ENCODE results near the gene FEZF1. TPM values are rescaled to one million over a fixed set of nuclear protein-coding genes. Genes with fewer than 3 reads are reported as not detected.

The FEZF1 gene
- total RNA-seq, 1 experiment from 2014 or later = not detected

DNA sequence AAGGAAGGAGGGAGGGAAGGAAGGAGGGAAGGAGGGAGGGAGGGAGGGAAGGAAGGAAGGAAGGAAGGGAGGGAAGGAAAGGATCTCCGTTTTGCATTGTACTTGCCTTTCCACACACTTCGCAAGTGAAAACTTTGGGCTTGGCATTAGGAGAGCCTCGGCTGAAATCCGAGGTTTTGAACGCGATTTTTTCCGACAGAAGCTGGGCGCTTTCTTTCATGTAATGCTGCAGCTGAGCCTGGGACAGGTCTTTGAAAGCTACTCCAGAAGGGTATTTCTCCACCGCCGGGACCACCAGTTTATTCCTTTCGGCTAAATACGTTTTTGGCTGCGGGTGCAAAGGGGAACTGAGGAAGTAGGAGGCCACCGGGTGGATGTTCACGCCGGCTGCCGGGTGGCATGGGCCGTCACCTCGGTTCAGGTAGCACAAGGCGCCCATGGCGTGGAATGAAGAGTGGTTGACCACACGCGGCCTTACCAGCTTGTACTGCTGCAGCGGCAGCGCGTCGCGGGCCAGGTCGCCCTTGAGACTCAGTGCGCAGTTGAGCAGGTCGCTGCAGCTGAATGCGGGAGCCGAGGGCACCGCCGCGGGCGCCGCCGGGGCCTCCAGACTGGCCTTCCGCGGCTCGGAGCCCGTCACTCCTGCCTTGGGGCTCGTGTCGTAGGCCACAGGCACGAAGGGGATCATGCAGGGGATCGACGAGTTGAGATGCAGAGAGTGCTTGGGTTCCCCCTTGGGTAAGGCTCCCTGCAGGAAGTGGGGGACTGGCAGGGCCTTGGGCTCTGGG, 825 bp downstream of the FEZF1 start:
- intact Hi-C loops (cut with micrococcal nuclease; ENCODE audit: unreplicated experiment) = no loop called here
- ATAC-seq (0 out of 2 replicates have a peak, but pooled peaks have one; percentile 23), DNase-seq (ENCODE audit: low read depth, low spot score) (no peak)
- Histone ChIP-seq H3K27me3 (ENCODE audit: control insufficient read depth, insufficient read depth, low read length) (peaks cover 49% of the 10 kb centered on the region), H3K9me3 (ENCODE audit: control insufficient read depth, insufficient read depth, low read depth, low read length) (no peaks in the 10 kb centered on the region), H3K4me1 (ENCODE audit: control insufficient read depth, insufficient read depth, low read length) (peaks cover 5% of the 10 kb centered on the region), H3K36me3 (ENCODE audit: control insufficient read depth, insufficient read depth, low read length) (peaks cover 4% of the 10 kb centered on the region; the same call in 1 of the 2 replicates), H3K4me3 (ENCODE audit: low read depth in 2 of 2, low read length in 2 of 2) (no peak overlapping the region), H3K27ac (ENCODE audit: low read length) (no peak overlapping the region)
- POLR2A ChIA-PET = no interaction called here
- CTCF ChIA-PET = no interaction called here
- in situ Hi-C loops (cut with HindIII; ENCODE audit: low pct_unique_long_range_greater_than_20kb, low sequenced_read_pairs) = no loop called here
- BruUV-seq (replicated peaks) = no TSS peak
- TF ChIP-seq SIN3A (IDR thresholded peaks at IDR 0.05; ENCODE audit: borderline replicate concordance, insufficient read depth, low read depth, low read length) (no peak), POLR2AphosphoS5 (IDR thresholded peaks at IDR 0.05; ENCODE audit: low read depth, low read length) (no peak), TCF7L2 (IDR thresholded peaks at IDR 0.05; ENCODE audit: low read depth, low read length) (no peak), REST (IDR thresholded peaks at IDR 0.05; ENCODE audit: insufficient read depth in 1 of 2, low read depth in 2 of 2, low read length in 1 of 2) (no peak)
- TF ChIP-seq, protein P1, sequence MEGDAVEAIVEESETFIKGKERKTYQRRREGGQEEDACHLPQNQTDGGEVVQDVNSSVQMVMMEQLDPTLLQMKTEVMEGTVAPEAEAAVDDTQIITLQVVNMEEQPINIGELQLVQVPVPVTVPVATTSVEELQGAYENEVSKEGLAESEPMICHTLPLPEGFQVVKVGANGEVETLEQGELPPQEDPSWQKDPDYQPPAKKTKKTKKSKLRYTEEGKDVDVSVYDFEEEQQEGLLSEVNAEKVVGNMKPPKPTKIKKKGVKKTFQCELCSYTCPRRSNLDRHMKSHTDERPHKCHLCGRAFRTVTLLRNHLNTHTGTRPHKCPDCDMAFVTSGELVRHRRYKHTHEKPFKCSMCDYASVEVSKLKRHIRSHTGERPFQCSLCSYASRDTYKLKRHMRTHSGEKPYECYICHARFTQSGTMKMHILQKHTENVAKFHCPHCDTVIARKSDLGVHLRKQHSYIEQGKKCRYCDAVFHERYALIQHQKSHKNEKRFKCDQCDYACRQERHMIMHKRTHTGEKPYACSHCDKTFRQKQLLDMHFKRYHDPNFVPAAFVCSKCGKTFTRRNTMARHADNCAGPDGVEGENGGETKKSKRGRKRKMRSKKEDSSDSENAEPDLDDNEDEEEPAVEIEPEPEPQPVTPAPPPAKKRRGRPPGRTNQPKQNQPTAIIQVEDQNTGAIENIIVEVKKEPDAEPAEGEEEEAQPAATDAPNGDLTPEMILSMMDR (IDR thresholded peaks at IDR 0.05) = no peak

- ChIA-PET POLR2A (no interaction called here), CTCF (no interaction called here)
- Histone ChIP-seq H3K36me3 (ENCODE audit: control insufficient read depth, insufficient read depth, low read length) (peaks cover 4% of the 10 kb centered on the region; the same call in 1 of the 2 replicates), H3K4me1 (ENCODE audit: control insufficient read depth, insufficient read depth, low read length) (peaks cover 5% of the 10 kb centered on the region), H3K27me3 (ENCODE audit: control insufficient read depth, insufficient read depth, low read length) (peaks cover 51% of the 10 kb centered on the region), H3K9me3 (ENCODE audit: control insufficient read depth, insufficient read depth, low read depth, low read length) (no peaks in the 10 kb centered on the region), H3K4me3 (ENCODE audit: low read depth in 2 of 2, low read length in 2 of 2) (no peak overlapping the region), H3K27ac (ENCODE audit: low read length) (no peak overlapping the region)
- in situ Hi-C loops (cut with HindIII; ENCODE audit: low pct_unique_long_range_greater_than_20kb, low sequenced_read_pairs) (no loop called here), intact Hi-C loops (cut with micrococcal nuclease; ENCODE audit: unreplicated experiment) (no loop called here)
- BruUV-seq (replicated peaks) = no TSS peak
- DNase-seq (ENCODE audit: low read depth, low spot score) (no peak), ATAC-seq (no peak)
- no peak for TF ChIP-seq SIN3A (IDR thresholded peaks at IDR 0.05; ENCODE audit: borderline replicate concordance, insufficient read depth, low read depth, low read length)
- no peak for TF ChIP-seq TCF7L2 (IDR thresholded peaks at IDR 0.05; ENCODE audit: low read depth, low read length)
- TF ChIP-seq, protein P1 (IDR thresholded peaks at IDR 0.05) = no peak
- no peak for TF ChIP-seq POLR2AphosphoS5 (IDR thresholded peaks at IDR 0.05; ENCODE audit: low read depth, low read length)
- TF ChIP-seq REST (IDR thresholded peaks at IDR 0.05; ENCODE audit: insufficient read depth in 1 of 2, low read depth in 2 of 2, low read length in 1 of 2) = no peak
Observed at GRCh38 chr7:122302761-122303530, 1.6 kb downstream of the FEZF1 start.
